Measurements from ENCODE around the gene STRN3. TPM values are rescaled to one million over a fixed set of nuclear protein-coding genes. Genes with fewer than 3 reads are reported as not detected.

Gene STRN3
- total and polyA plus RNA-seq, 2 of the 8 experiments (the other 6 are each of a cell fraction or from before 2014, with no cell fraction given): 8.7 to 38.1 TPM

GRCh38 chr14:31001339-31001658, 24.9 kb downstream of the STRN3 start:
- Histone ChIP-seq H3K9ac (replicated peaks in 1 of 4; ENCODE audit: extremely low read depth in 1 of 4, low read depth in 3 of 4, low read length in 3 of 4) (no peak overlapping the region), H3K36me3 (ENCODE audit: control insufficient read depth in 2 of 4, insufficient read depth in 4 of 4, low read length in 3 of 4) (no peaks in the 10 kb centered on the region; a peak in 2 of 8 replicates), H4K5ac (ENCODE audit: insufficient read length, low read depth, low read length) (no peak overlapping the region), H4K20me1 (replicated peaks in 1 of 2; ENCODE audit: control insufficient read depth in 1 of 2, insufficient read depth in 2 of 2, low read length in 2 of 2) (peaks cover 7 to 10% of the 10 kb centered on the region in 2 experiments), H2BK15ac (ENCODE audit: low read length) (no peak overlapping the region), H3K23me2 (ENCODE audit: low read depth, low read length) (no peaks in the 10 kb centered on the region), H4K91ac (replicated peaks; ENCODE audit: insufficient read length, low read length) (no peak overlapping the region), H3K27ac (ENCODE audit: low read depth, low read length) (no peak overlapping the region), H3K4me1 (replicated peaks in 1 of 4; ENCODE audit: control insufficient read depth in 3 of 4, insufficient read depth in 4 of 4, low read length in 3 of 4) (peaks cover 4 to 12% (median 7%) of the 10 kb centered on the region in 4 experiments; a peak in 6 of 7 replicates), H3K56ac (replicated peaks; ENCODE audit: insufficient read length, low read depth, low read length) (no peak overlapping the region), H2AK5ac (ENCODE audit: low read depth, low read length) (no peak overlapping the region), H3K27me3 (replicated peaks in 1 of 4; ENCODE audit: control insufficient read depth in 3 of 4, extremely low read depth in 1 of 4, insufficient read depth in 3 of 4, low read length in 3 of 4) (no peaks in the 10 kb centered on the region), H3K4ac (replicated peaks; ENCODE audit: insufficient read length, low read depth, low read length) (no peak overlapping the region), H2BK120ac (replicated peaks; ENCODE audit: low read depth, low read length) (no peak overlapping the region), H3K23ac (ENCODE audit: insufficient read length) (no peak overlapping the region), H2AFZ (ENCODE audit: low read length) (no peak overlapping the region), H3K4me2 (ENCODE audit: insufficient read depth in 1 of 2, low read depth in 2 of 2, low read length in 2 of 2) (no peak overlapping the region), H2BK20ac (ENCODE audit: low read length) (no peak overlapping the region), H3K79me2 (ENCODE audit: control insufficient read depth in 1 of 2, insufficient read depth in 2 of 2, low read length in 2 of 2) (peaks cover 6 to 91% of the 10 kb centered on the region in 2 experiments), H2BK5ac (ENCODE audit: low read depth, low read length) (no peak overlapping the region), H2BK12ac (ENCODE audit: low read depth, low read length) (no peak overlapping the region), H3K79me1 (ENCODE audit: low read depth, low read length) (peaks cover 4% of the 10 kb centered on the region; the same call in 1 of the 2 replicates), H4K8ac (ENCODE audit: extremely low read depth, insufficient read depth, low read length) (no peak overlapping the region), H3K9me3 (ENCODE audit: insufficient read depth in 2 of 2, low read depth in 1 of 2, low read length in 1 of 2) (peaks cover 0 to 3% of the 10 kb centered on the region in 2 experiments; a peak in 1 of 4 replicates), H3K14ac (ENCODE audit: insufficient read length) (no peak overlapping the region), H3K4me3 (ENCODE audit: extremely low read depth in 1 of 4, insufficient read depth in 2 of 4, low read depth in 3 of 4, low read length in 4 of 4) (no peak overlapping the region), H3K18ac (ENCODE audit: extremely low read depth, low read length) (no peak overlapping the region)
- DNase-seq (ENCODE audit: low read depth in 1 of 2, low spot score in 2 of 2) (no peak), FAIRE-seq (no peak)
- CTCF ChIA-PET (ENCODE audit: partially characterized antibody): interaction anchor here (1.0 kb wide), 1 partner anchor 85 kb away, joined by 3 read pairs; no protein-coding TSS in a partner anchor
- WGBS, 2 experiments (ENCODE audit: extremely low coverage in 1 of 2, insufficient coverage in 1 of 2, insufficient read length in 1 of 2, insufficient replicate concordance in 2 of 2, low coverage in 1 of 2, low lambda C conversion rate in 2 of 2, missing lambda C conversion rate in 1 of 2): 82% methylated on average over 6 of the region's 6 CpGs; no CpG with 5 or more reads in 1 of the 2 experiments
- POLR2A ChIA-PET (ENCODE audit: partially characterized antibody): no interaction called here
- TF ChIP-seq FOSL1 (IDR thresholded peaks at IDR 0.05; ENCODE audit: insufficient read depth, low read depth, low read length): no peak
- TF ChIP-seq KDM5A (IDR thresholded peaks at IDR 0.05; ENCODE audit: low read length): no peak
- no peak for TF ChIP-seq POLR2A (IDR thresholded peaks at IDR 0.05; ENCODE audit: control extremely low read depth in 1 of 2, low read depth in 2 of 2, low read length in 2 of 2)

Data from H1 (cell line).